Astrocyte (in vitro differentiated cells and primary cell): ENCODE measurements around the gene GPSM3. TPM values are rescaled to one million over a fixed set of nuclear protein-coding genes. Genes with fewer than 3 reads are reported as not detected.

Experiments
- DNase-seq: peaks from one replicate; pipeline ENCODE4 v3.0.0-alpha.2; 2010; ENCODE audit warnings: low read depth
- FAIRE-seq: peaks from 2 replicates; lab custom pipeline; 2011; peaks lifted over from hg19 to GRCh38; lab: Jason Lieb, UNC
- H2AFZ ChIP-seq: 2 replicates; pipeline ENCODE4 v1.6.0; 2012; ENCODE audit warnings: low read depth, low read length, inconsistent platforms
- H3K27ac ChIP-seq: 2 replicates; pipeline ENCODE4 v1.5.1; 2011; ENCODE audit warnings: low read depth, low read length, inconsistent platforms
- H3K27me3 ChIP-seq: 2 replicates; pipeline ENCODE4 v1.6.0; 2011; ENCODE audit warnings: low read length, inconsistent platforms; ENCODE audit not compliant: insufficient read depth
- H3K36me3 ChIP-seq: 2 replicates; pipeline ENCODE4 v1.5.1; 2011; ENCODE audit warnings: low read length, inconsistent platforms; ENCODE audit not compliant: insufficient read depth
- H3K4me1 ChIP-seq: 2 replicates; pipeline ENCODE4 v1.5.1; 2011; ENCODE audit warnings: low read length, inconsistent platforms; ENCODE audit not compliant: insufficient read depth
- H3K4me2 ChIP-seq: 2 replicates; pipeline ENCODE4 v1.6.0; 2012; ENCODE audit warnings: low read length, inconsistent platforms
- H3K4me3 ChIP-seq: 2 replicates; pipeline ENCODE4 v1.5.1; 2011; ENCODE audit warnings: low read depth, mild to moderate bottlenecking, low read length, inconsistent platforms; ENCODE audit not compliant: insufficient read depth
- H3K79me2 ChIP-seq: 2 replicates; pipeline ENCODE4 v1.6.0; 2012; ENCODE audit warnings: mild to moderate bottlenecking, low read length, inconsistent platforms; ENCODE audit not compliant: insufficient read depth
- H3K9ac ChIP-seq: 2 replicates; pipeline ENCODE4 v1.6.0; 2012; ENCODE audit warnings: mild to moderate bottlenecking, low read length, inconsistent platforms
- H3K9me3 ChIP-seq: 2 replicates; pipeline ENCODE4 v1.5.1; 2012; ENCODE audit warnings: low read depth, mild to moderate bottlenecking, low read length, inconsistent platforms; ENCODE audit not compliant: insufficient read depth
- H4K20me1 ChIP-seq: 2 replicates; pipeline ENCODE4 v1.6.0; 2012; ENCODE audit warnings: low read length, inconsistent platforms; ENCODE audit not compliant: insufficient read depth
- H3K27ac Mint-ChIP-seq: one replicate; pipeline ENCODE4 v1.8.0; 2021; ENCODE audit warnings: mild to moderate bottlenecking, mixed read lengths; ENCODE audit not compliant: unreplicated experiment
- H3K27me3 Mint-ChIP-seq: one replicate; pipeline ENCODE4 v1.8.0; 2021; ENCODE audit warnings: low read depth, mixed read lengths; ENCODE audit not compliant: unreplicated experiment
- H3K36me3 Mint-ChIP-seq: one replicate; pipeline ENCODE4 v1.8.0; 2021; ENCODE audit warnings: low read depth, mixed read lengths; ENCODE audit not compliant: unreplicated experiment
- H3K4me1 Mint-ChIP-seq: one replicate; pipeline ENCODE4 v1.8.0; 2021; ENCODE audit warnings: low read depth, mixed read lengths; ENCODE audit not compliant: unreplicated experiment
- H3K4me3 Mint-ChIP-seq: one replicate; pipeline ENCODE4 v1.8.0; 2021; ENCODE audit warnings: mild to moderate bottlenecking, moderate library complexity, mixed read lengths; ENCODE audit not compliant: unreplicated experiment
- H3K9me3 Mint-ChIP-seq: one replicate; pipeline ENCODE4 v1.8.0; 2021; ENCODE audit warnings: mild to moderate bottlenecking, mixed read lengths; ENCODE audit not compliant: unreplicated experiment
- EZH2 ChIP-seq: IDR thresholded peaks from 2 replicates; pipeline ENCODE4 v1.6.1; 2012; ENCODE audit warnings: mild to moderate bottlenecking, low read length, inconsistent platforms; ENCODE audit not compliant: insufficient read depth
- total RNA-seq: library from RNA; stranded (reverse); gene quantifications from 2 replicates; pipeline ENCODE4 v1.2.1, GENCODE V29; 2021
- TF ChIP-seq, protein P1 (sequence below): IDR thresholded peaks from 2 replicates; pipeline ENCODE4 v1.5.1; 2011; ENCODE audit warnings: low read depth, mild to moderate bottlenecking, inconsistent platforms, low read length, moderate library complexity; ENCODE audit not compliant: insufficient read depth

Gene GPSM3
- total RNA-seq, 1 donor from 2014 or later: 9.6 TPM

DNA sequence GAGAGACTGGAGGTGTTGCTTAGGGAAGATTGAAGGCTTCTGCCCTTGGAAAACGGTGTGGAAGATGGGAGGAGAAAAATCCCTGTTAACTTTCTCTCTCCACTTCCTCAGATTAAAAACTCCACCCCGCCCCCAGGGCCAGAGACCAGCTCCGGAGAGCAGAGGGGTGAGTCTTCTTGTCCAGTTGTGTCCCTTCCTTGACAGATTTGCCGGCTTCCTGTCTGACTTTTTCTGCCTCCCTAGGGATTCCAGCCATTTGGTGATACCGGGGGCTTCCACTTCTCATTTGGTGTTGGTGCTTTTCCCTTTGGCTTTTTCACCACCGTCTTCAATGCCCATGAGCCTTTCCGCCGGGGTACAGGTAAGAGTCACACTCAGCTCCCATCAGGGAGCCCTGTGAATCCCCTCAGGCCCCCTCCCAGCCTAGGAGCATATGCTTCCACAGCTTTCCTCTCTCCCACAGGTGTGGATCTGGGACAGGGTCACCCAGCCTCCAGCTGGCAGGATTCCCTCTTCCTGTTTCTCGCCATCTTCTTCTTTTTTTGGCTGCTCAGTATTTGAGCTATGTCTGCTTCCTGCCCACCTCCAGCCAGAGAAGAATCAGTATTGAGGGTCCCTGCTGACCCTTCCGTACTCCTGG, 12.6 kb downstream of the GPSM3 start:
- Histone ChIP-seq H3K4me1 (peaks cover 27% of the 10 kb centered on the region), H3K27ac (no peak overlapping the region), H3K36me3 (peaks cover 11% of the 10 kb centered on the region), H4K20me1 (peaks cover 2% of the 10 kb centered on the region), H2AFZ (no peak overlapping the region), H3K4me2 (peak overlapping the region; percentile 95), H3K9me3 (no peaks in the 10 kb centered on the region), H3K27me3 (no peaks in the 10 kb centered on the region), H3K9ac (no peak overlapping the region), H3K79me2 (peaks cover 21% of the 10 kb centered on the region), H3K4me3 (no peak overlapping the region)
- Mint-ChIP-seq H3K36me3 (peaks cover 6% of the 10 kb centered on the region), H3K9me3 (no peaks in the 10 kb centered on the region), H3K27me3 (no peaks in the 10 kb centered on the region), H3K4me3 (peak overlapping the region; percentile 97), H3K4me1 (peaks cover 21% of the 10 kb centered on the region), H3K27ac (no peak overlapping the region)
- DNase-seq (no peak), FAIRE-seq (no peak)
- no peak for TF ChIP-seq EZH2
- TF ChIP-seq, protein P1, sequence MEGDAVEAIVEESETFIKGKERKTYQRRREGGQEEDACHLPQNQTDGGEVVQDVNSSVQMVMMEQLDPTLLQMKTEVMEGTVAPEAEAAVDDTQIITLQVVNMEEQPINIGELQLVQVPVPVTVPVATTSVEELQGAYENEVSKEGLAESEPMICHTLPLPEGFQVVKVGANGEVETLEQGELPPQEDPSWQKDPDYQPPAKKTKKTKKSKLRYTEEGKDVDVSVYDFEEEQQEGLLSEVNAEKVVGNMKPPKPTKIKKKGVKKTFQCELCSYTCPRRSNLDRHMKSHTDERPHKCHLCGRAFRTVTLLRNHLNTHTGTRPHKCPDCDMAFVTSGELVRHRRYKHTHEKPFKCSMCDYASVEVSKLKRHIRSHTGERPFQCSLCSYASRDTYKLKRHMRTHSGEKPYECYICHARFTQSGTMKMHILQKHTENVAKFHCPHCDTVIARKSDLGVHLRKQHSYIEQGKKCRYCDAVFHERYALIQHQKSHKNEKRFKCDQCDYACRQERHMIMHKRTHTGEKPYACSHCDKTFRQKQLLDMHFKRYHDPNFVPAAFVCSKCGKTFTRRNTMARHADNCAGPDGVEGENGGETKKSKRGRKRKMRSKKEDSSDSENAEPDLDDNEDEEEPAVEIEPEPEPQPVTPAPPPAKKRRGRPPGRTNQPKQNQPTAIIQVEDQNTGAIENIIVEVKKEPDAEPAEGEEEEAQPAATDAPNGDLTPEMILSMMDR: no peak

DNA sequence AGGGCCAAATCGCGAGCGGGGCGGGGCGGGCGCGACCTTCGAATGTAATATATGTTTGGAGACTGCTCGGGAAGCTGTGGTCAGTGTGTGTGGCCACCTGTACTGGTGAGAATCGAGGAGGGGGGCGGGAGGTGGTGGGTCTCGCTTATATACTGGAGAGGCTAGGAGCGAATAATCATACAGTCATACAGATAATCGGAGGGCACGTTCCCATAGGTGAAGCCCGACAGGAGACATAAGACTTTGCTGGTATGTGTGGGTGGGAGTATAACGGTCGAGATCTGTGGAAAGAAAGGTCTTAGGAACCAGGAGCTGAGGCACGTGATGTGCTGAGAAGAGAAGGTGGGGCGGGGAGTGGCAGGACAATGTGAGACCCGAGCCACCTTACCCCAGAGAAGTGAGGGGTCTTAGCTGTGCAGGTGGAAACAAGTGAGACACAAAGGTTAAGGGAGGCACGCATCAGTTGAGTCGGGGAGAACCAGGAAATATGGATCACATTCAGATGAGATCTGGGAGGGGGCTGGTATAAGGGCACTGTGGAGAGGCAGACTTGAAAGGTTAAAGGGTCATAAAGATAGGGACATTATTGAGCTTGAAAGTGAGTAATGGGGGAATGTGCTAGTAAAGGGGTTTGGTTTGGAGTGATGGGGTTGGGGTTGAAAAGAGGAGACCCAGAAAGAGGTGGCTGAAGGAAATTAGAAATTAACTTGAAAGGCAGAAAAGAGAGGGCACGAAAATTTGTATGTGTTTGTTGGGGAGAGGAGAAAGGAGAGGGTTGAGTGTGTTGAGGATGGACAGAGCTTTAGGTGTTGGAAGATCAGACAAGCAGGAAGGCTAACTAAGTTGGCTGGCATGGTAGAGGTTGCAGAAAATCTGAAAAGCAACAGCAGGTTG, 13.6 kb downstream of the GPSM3 start:
- H3K4me1 ChIP-seq: peaks cover 33% of the 10 kb centered on the region
- H3K9ac ChIP-seq: peak overlapping the region; percentile 98
- H3K27ac Mint-ChIP-seq: peak overlapping the region; percentile 99
- peaks cover 13% of the 10 kb centered on the region for H4K20me1 ChIP-seq
- H3K4me3 Mint-ChIP-seq: peak overlapping the region; percentile 97
- H3K4me1 Mint-ChIP-seq: peaks cover 24% of the 10 kb centered on the region
- DNase-seq (no peak), FAIRE-seq (no peak)
- no peaks in the 10 kb centered on the region for H3K9me3 Mint-ChIP-seq
- peaks cover 32% of the 10 kb centered on the region for H3K79me2 ChIP-seq
- no peak for TF ChIP-seq EZH2
- TF ChIP-seq, protein P1: no peak
- no peaks in the 10 kb centered on the region for H3K27me3 Mint-ChIP-seq
- H3K27me3 ChIP-seq: no peaks in the 10 kb centered on the region
- H3K36me3 ChIP-seq: peaks cover 9% of the 10 kb centered on the region
- peak overlapping the region; percentile 95 for H3K4me2 ChIP-seq
- H3K36me3 Mint-ChIP-seq: peaks cover 6% of the 10 kb centered on the region
- peak overlapping the region; percentile 91 for H3K27ac ChIP-seq
- peak overlapping the region; percentile 35 for H2AFZ ChIP-seq
- peak overlapping the region; percentile 79 for H3K4me3 ChIP-seq
- H3K9me3 ChIP-seq: no peaks in the 10 kb centered on the region
